Dermis blood vessel endothelial cell (primary cell): Measurements from ENCODE around the gene LY86. TPM values are rescaled to one million over a fixed set of nuclear protein-coding genes. Genes with fewer than 3 reads are reported as not detected.
A peak's percentile ranks its signal among the peaks of the same experiment; 100 is the strongest.

ENCODE experiments used
- DNase-seq: peaks from one replicate; pipeline ENCODE4 v3.0.0; 2010
- total RNA-seq: library from RNA; depleted of rRNA; stranded (reverse); fragments of >200 nt; gene quantifications from 2 replicates; pipeline ENCODE4 v1.2.3, GENCODE V29; 2014

LY86 gene
- total RNA-seq, 1 donor from 2014 or later, result not detected

- no peak for DNase-seq
These were observed 35.0 kb downstream of the LY86 start for GRCh38 chr6:6623553-6623952.

DNA sequence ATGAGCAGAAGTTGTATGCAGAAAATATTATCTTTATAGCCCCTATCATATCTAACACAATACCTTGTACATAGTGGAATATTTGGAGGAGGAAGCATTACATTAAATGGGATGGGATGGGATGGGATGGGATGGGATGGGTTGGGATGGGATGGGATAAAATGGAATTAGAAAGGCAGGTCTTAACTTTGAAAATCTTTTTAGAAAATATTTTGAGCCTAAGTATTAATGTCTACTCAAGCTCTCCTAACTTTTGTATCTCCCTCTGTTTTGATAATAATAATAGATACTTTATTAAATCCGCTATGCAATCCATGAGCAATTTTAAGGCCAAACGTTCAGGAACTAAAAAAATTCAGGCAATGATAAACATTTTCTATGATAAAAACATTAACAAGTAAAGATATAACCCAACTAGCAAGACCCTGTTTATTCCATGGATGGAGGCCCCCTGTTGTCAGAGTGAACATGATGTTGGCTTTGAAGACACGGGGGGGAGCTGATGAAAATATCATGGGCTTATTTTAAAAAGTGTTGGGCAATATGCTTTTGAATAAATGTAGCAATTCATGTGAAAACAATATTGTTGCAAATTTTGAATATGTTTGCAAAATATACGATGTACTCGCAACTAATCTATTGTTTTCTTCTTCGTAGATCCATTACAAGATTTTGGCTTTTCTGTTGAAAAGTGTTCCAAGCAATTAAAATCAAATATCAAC lies 35.9 kb downstream of the LY86 start:
- no peak for DNase-seq

DNA sequence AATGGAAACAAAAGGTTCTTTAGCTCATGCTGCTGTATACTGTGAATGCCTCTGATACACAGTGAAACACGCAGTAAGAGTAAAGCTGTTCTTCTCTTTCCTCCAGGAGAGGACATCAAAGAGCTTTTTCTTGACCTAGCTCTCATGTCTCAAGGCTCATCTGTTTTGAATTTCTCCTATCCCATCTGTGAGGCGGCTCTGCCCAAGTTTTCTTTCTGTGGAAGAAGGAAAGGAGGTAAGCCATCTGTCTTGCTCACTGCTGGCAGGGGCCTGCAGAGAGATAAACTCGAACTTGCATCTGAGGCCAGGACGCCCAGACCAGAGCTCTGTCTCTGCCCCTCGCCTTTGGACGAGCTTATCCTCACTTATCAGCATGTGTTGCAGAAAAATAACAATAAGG lies 37.7 kb downstream of the LY86 start:
- no peak for DNase-seq

- DNase-seq, result peak; percentile 4
These were observed 40.9 kb downstream of the LY86 start for GRCh38 chr6:6629402-6629801.

- no peak for DNase-seq
These were observed 42.5 kb downstream of the LY86 start for GRCh38 chr6:6631053-6631452.

- no peak for DNase-seq
These were observed 43.2 kb downstream of the LY86 start for GRCh38 chr6:6631534-6632276.

DNA sequence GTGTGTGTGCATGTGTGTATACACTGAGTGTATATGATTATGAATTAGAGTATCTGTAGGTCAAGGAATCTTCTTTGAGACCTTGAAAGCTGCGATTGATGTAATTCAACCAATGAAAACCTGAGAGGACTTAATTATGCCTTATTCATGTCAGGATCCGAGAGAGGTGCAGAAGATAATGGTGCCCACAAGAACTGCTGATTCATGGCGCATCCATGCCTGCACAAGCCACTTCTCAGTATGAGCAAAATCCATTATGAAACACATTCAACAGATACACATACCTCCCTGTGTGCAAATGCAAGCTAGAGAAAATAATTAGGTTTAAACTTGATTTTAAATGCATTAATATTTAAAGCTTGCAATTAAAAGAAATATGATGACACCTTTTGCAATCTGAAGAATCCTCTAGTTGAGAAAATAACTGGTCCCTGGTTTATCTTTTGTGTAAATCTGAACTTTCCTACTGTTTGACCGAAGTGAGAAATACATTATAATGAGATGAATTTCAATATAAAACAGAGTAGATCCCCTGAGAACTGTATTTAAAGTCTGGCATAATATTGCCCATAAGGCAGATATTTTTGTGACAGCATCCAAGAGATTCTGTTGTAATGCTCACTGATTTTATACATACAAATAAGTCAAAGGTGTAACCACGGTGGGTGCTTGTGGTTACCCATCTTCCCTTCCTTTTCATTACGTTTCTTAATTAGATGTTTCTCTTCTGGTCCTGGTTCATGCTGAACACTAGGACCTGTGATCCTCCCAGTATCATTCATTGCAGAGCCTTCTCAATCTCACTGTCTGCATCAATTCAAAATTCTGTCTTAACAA lies 45.6 kb downstream of the LY86 start:
- DNase-seq, result no peak

GRCh38 chr6:6634735-6635075 lies 46.2 kb downstream of the LY86 start:
- DNase-seq, result no peak

DNA sequence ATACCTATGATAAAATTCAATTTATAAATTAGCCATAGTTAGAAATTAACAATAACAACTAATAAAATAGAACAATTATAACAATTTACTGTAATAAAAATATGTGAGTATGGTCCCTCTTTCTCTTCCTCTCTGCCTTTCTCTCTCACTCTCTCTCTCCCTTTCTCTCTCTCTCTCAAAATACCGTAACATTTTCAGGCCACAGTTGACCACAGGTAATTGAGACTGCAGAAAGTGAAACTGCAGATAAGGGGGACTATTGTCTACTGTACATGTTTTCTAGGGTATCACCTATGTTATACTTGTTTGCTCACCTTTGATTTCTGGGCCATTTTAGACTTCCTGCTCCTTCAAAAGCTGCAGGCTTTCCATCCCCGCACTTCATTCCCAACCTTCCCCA lies 46.8 kb downstream of the LY86 start:
- DNase-seq, result no peak

DNA sequence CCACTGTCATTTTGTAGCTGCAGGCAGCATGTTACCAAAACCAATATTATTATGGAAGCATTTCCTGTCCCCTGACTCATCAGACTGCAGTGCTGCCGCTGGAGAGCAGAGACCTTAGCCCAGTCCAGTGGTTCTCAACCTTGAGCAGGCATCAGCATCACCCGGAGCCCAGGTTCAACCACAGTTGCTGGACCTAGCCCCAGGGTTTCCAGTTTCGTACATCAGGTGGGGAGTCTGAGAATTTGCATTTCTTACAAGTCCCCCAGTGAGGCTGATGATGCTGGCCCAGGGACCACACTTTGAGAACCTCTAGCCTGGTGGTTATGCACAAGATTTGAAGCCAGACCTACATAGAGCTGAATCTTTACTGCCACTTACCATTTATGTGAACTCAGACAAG lies 47.3 kb downstream of the LY86 start:
- no peak for DNase-seq

- DNase-seq, result no peak
These were observed 51.1 kb downstream of the LY86 start for GRCh38 chr6:6639572-6639971.

DNA sequence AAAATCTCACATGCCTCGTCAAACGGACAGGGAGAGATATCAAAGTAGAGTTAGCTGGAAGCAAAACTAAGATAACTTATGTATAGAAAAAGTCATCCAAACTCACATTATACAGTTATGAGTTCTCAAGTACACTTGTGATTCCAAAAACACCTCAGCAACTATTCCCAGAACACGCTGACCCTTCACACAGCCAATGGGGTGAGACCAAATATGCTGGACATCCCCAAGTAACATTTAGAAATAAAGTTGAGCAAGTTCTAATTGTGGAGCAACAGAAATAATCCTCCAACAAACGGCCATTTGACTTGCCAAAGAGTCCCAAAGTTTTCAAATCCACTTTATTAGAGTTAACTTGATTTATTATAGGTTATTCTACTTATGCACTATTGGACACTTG lies 52.4 kb downstream of the LY86 start:
- no peak for DNase-seq

GRCh38 chr6:6643398-6643797 lies 54.9 kb downstream of the LY86 start:
- DNase-seq, result no peak

GRCh38 chr6:6645261-6645917 lies 56.9 kb downstream of the LY86 start:
- DNase-seq, result no peak

DNA sequence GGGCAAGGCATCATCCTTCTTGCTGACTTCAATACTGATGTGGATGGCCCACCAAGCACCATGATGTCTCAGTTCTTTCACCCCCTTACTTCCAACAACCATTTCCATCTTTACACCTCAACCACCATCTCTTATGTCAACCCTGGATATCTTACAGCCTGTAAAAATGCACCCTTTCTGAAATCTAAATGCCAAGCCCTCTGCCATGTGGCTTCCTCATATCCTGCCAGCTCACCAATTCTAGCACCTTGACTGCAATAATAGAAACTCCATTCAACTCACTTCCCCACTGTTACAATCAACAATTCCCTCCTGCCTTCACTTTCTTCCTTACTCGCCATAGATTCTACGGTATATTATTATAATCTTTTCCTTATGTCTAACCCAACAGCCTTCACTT lies 57.9 kb downstream of the LY86 start:
- DNase-seq, result no peak

- DNase-seq, result no peak
These were observed 58.3 kb downstream of the LY86 start for GRCh38 chr6:6646859-6647258.

DNA sequence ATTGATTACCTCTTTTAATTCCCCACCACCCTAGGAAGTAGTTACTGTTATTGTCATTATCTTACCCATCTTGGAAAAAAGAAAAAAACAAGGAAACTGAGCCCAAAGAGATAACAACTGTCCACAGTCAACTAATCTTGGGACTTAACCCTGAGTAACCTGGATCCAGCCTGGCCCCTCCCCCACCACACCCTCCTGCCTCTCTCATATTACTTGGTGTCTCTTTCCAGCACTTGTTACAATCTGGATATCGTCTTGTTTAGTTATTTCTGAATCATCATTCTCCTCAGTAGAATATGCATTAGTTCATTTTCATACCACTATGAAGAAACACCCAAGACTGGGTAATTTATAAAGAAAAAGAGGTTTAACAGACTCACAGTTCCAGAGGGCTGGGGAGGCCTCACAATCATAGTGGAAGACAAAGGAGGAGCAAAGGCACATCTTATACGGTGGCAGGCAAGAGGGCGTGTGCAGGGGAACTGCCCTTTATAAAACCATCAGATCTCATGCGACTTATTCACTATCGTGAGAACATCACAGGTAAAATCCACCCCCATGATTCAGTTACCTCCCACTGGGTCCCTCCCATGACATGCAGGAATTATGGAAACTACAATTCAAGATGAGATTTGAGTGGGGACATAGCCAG lies 60.3 kb downstream of the LY86 start:
- DNase-seq, result no peak

DNA sequence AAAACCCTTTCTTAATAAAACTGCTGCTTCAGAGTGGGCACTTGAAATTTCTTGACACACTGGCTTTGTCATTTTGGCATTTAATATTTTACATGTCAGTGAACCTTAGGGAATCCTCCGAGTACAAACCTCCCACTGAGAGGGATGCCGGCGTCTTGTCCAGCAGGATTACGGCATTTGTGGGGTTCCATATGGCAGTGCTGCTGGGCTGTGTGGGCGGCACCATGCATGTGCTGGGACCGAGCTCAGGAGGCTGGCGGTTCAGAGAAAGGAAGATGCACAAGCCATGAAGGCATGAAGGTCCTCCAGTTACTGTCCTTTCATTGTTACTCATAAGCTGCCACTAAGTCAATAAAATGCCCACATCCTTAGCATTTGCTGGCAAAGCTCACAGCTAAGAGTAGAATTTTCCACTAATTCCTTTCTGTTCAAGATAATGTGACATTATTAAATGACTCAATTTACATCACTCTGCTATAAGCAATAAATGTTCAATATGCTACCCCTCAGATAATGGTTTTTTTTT lies 61.4 kb downstream of the LY86 start:
- no peak for DNase-seq

GRCh38 chr6:6650839-6651238 lies 62.3 kb downstream of the LY86 start:
- no peak for DNase-seq

DNA sequence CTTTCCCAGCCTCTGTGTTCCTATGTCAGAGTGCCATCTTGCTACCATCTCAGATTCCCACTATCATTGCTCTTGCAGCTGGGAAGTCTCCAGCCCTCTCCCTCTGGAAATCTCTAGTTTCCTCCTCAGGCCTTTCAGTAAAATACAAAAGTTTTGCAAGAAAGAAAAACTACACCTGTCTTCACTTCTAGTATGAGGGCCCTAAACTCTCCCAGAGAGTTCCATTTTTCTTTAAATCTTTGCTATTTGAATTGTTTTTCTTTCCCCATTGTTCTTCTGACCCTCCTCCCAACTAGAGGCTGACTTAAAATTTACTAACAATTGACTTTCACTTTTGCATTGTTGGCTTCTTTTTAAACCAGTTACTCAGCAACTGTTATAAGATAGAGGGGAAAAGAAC lies 62.8 kb downstream of the LY86 start:
- peak; percentile 15 for DNase-seq

- DNase-seq, result no peak
These were observed 64.4 kb downstream of the LY86 start for GRCh38 chr6:6652932-6653331.
